ENCODE data around the gene ZCCHC14.
"Not testable (repeated sequence)": the region's sequence is repeated elsewhere in the genome, so short reads cannot be mapped to it uniquely, and the experiment has no call there.

The ZCCHC14 gene

DNA sequence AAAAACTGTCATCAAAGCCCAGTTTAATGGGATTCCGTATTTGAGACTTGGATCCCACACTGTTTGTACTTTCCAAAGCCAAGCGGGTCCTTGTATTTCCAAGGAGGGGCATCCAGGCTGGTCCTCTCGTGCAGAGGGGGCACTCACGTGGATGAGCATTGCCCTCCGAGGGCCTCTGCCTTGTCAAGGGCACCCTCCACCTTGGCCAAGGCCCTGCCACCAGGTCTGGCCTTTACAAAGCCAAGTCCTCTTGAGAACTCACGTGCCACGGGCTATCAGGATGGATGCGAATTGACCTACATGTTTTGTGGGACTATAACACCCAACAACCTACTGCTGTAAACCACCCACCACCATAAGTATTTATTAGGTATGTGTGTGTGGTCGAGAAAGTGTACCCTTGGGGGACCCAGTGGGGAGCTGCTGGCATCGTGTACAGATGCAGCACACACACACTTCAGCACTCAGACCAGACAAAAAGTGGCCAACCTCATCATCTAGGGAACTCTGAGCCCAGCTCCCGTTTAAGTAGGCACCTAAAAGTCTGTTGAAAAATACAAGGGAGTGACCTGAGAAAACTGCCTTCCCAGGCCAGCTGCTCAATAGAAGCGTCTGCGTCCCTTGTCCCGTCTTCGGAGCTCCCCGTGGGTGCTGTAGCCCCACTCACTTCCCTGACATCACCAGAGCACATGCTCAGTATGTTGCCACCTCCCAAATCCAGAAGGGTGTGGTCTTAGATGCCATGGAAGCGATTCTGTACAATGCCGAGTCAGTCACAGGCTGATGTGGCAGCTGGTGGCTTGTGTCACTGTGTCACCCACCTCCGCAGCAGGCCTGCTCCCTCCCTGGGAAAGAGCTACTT is 87.8 kb downstream of the ZCCHC14 start:
- DNase-seq = no peak

GRCh38 chr16:87395181-87395842 is 97.5 kb downstream of the ZCCHC14 start:
- DNase-seq = no peak

- no peak for DNase-seq
These were observed 99.2 kb downstream of the ZCCHC14 start for GRCh38 chr16:87393680-87394055.

DNA sequence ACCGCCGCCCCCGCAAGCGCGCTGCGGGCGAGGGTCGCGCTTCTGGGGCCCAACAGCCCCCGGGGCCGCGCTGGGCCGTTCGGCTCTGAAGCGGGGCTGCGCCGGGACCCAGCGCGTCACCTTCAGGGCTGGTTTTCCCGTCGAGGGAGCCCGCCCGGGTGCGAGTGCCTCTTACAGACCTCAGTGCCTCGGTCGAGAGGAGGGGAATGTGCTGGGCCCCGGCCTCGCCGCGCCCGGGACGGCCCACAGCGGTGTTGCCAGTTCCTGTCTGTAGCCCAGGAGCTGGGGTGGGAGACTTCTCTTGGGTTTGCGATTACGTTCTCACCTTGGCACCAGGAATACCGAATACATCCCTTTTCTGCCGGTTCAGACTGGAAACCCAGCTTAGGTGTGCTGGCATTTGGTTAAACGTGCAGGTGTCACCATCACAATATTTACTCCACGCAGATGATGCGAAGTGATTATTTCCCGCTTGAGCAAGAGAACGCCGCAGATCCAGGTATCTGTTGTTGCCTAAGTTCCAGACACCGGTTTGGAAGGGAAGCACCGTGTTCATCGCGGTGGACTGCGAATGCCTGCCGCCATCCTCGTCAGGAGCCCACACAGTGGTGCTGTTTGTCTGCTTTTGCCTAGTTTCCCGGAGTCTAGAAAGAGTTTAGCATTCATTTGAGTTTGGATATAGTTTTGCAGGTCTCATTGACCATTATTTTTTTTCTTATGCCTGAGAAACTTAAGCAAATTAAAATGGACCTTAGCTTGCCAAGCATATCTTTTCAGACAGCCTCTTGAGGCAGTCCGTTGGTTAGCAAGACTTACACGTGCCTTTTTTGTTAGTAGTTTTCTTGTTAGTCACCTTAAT is 99.8 kb downstream of the ZCCHC14 start:
- DNase-seq = peak; percentile 33

GRCh38 chr16:87391950-87392820 is 100.6 kb downstream of the ZCCHC14 start, which contains the start of gene MAP1LC3B:
MAP1LC3B (plus strand) TSS chr16:87392336; CDS start chr16:87392428, 92 bp downstream.
- peak; percentile 99 for DNase-seq

GRCh38 chr16:87391324-87391949 is 101.4 kb downstream of the ZCCHC14 start:
- DNase-seq = no peak

DNA sequence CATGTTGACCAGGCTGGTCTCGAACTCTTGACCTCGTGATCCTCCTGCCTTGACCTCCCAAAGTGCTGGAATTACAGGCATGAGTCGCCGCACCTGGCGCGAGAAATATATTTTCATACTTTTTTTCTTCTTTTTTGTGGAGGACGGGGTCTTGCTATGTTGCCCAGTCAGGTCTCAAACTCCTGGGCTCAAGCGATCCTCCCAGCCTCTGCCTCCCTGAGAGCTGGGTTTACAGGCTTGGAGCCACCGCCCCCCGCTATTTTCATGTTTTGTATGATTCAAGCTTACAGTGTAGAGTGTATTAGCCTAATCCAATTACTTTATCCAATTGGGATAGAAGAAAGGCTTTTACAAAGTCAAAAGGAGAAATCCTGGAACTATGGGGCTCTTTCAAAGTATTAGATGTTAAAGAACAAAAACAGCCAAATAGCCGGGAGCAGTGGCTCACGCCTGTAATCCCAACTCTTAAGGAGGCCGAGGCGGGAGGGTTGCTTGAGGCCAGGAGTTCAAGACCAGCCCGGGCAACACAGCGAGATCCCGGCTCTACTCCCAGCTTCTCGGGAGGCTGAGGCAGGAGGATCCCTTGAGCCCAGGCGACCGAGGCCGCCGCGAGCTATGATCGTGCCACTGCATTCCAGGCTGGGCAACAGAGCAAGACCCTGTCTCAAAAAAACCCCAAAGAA is 102.0 kb downstream of the ZCCHC14 start:
- no peak for DNase-seq

DNA sequence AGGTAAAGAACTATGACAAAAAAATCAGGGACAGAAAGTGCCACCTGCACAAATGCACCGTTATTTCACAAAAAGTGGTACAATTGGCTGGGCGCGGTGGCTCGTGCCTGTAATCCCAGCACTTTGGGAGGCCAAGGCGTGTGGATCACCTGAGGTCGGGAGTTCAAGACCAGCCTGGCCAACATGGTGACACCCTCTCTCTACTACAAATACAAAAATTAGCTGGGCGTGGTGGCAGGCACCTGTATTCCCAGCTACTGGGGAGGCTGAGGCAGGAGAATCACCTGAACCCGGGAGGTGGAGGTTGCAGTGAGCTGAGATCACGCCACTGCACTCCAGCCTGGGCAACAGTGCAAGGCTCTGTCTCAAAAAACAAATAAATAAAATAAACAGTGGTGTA is 102.9 kb downstream of the ZCCHC14 start:
- DNase-seq = not testable (repeated sequence)

DNA sequence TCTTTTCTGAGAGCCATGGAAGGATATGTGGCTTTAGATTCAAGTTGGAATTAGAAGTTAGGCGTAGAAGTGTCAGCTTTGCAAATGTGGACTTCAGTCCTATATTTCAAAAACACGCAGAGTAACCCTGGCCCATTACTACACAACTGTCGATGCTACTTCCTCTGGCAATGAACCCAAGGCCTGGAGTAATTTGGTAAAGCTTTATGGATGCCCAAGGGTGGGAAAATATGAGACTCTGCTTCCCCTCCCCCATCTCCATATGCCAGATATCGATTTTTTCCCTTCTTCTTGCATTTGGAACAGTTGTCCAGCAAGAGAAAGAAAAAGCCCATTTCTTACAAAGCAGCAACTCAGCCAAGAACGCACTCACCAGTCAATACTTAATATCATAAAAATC is 103.6 kb downstream of the ZCCHC14 start:
- DNase-seq = no peak

- DNase-seq = no peak
These were observed 104.0 kb downstream of the ZCCHC14 start for GRCh38 chr16:87388818-87389134.

GRCh38 chr16:87387942-87388817 is 104.6 kb downstream of the ZCCHC14 start:
- DNase-seq = peak; percentile 80

- not testable (repeated sequence) for DNase-seq
These were observed 108.0 kb downstream of the ZCCHC14 start for GRCh38 chr16:87384875-87385167.

GRCh38 chr16:87384162-87384874 is 108.5 kb downstream of the ZCCHC14 start:
- DNase-seq = no peak

DNA sequence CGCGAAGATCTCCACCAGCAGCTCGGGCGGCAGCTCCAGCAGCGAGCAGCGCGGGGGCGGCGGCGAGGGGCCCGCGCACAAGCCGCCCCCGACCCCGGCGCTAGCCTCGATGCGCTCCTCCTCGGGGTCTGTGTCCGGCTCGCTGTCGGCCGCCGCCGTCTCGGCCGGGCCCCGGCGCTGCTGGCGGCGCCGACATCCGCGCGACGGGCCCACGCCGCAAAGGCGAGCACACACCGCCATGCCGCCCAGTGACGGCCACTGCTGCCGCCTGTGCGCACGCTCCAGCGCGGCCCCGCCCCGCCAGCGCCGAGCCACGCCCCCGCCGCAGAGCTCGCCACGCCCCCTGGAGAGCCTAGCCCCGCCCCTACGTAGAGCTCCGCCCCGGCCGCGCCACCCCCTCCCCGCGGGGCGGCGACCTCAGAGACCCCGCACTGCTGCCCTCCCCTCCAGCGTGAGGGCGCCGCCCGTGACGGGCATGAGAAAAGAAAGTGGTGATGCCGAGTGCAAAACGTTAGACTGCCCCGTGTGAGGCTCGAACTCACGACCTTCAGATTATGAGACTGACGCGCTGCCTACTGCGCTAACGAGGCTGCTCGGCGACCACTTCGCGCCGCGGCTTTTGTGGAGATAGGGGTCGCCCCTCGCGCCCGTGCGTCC is 109.2 kb downstream of the ZCCHC14 start, which contains the start of gene FBXO31:
Gene FBXO31 (minus strand): TSS at position 272 of the 657 bp plus-strand sequence. CDS start 32 bp downstream, at position 240.
- DNase-seq = peak; percentile 84

DNA sequence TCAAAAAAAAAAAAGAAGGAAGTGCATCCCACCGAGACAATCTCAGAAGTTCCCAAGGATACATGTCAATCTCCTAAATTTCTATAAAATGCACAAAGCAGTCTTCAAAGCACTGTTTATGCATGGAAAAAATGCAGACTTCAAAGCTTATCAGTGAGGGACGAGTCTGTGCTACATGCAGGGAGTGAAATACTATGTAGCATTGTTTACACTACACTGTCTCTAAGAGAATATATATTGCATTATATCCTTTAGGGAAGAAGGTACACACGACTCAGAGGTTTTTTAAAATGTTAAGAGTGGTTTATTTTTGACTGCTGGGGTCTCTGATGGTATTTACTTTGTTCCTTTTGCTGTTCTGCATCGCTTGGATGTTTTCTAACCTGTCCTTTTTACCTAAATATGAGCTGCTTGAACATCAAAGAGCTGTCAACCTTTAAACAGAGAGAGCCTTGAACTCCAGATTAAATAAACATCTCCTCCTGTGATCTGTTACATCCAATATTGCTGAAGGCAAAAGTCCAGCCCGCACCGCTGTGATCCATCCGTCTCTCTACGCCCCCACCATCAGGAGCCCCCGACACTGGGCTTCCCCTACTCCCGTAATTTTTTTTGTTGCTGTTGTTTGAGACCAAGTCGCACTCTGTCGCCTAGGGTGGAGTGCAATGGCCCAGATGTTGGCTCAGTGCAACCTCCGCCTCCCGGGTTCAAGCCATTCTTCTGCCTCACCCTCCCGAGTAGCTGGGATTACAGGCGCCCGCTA is 110.6 kb downstream of the ZCCHC14 start:
- no peak for DNase-seq

GRCh38 chr16:87380881-87381280 is 111.9 kb downstream of the ZCCHC14 start:
- no peak for DNase-seq

DNA sequence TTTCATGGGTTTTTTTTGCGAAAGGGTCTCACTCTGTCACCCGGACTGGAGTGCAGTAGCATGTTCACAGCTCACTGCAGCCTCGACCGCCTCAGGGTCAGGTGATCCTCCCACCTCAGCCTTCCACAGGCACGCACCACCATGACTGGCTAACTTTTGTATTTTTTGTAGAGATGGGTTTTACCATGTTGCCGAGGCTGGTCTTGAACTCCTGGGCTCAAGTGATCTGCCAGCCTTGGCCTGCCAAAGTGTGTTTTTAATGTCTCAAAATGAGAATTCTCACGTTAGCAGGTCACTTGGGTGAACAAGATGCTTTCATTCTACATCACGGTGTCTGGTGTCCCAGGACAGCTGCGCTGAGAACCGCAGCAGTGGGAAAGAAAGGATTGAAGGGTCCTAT is 112.4 kb downstream of the ZCCHC14 start:
- no peak for DNase-seq

- not testable (repeated sequence) for DNase-seq
These were observed 113.5 kb downstream of the ZCCHC14 start for GRCh38 chr16:87379312-87379752.
